Neural progenitor cell (in vitro differentiated cells): ENCODE data around the gene PTPN4.

Source experiments
- EZH2phosphoT487 ChIP-seq: fragments of 200-600 bp; sonication (generic); IDR thresholded peaks from 2 replicates; pipeline ENCODE4 v1.6.1; 2017; ENCODE audit warnings: antibody characterized with exemption
- TF ChIP-seq, protein P1 (sequence below): fragments of 200-600 bp; sonication (generic); IDR thresholded peaks from 2 replicates; pipeline ENCODE4 v1.5.1; 2017; ENCODE audit warnings: antibody characterized with exemption, mild to moderate bottlenecking

DNA sequence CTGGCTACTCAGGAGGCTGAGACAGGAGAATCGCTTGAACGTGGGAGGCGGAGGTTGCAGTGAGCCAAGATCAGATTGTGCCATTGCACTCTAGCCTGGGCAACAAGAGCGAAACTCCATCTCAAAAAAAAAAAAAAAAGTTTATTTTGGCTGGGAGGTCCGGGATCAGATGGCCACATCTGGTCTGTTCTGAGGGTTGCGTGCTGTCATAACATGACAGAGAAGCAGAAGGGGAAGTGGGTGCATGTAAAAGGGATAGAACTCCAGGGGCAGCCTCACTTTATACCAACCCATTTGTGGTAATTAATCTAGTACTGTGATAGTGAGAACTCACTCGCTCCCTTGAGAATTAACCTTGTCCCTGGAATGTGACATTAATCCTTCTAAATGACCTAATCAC is 101.2 kb downstream of the PTPN4 start:
- TF ChIP-seq, protein P1, sequence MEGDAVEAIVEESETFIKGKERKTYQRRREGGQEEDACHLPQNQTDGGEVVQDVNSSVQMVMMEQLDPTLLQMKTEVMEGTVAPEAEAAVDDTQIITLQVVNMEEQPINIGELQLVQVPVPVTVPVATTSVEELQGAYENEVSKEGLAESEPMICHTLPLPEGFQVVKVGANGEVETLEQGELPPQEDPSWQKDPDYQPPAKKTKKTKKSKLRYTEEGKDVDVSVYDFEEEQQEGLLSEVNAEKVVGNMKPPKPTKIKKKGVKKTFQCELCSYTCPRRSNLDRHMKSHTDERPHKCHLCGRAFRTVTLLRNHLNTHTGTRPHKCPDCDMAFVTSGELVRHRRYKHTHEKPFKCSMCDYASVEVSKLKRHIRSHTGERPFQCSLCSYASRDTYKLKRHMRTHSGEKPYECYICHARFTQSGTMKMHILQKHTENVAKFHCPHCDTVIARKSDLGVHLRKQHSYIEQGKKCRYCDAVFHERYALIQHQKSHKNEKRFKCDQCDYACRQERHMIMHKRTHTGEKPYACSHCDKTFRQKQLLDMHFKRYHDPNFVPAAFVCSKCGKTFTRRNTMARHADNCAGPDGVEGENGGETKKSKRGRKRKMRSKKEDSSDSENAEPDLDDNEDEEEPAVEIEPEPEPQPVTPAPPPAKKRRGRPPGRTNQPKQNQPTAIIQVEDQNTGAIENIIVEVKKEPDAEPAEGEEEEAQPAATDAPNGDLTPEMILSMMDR, result no peak
- no peak for TF ChIP-seq EZH2phosphoT487
